SK-MEL-5 (cell line): Measurements from ENCODE around the gene AARSD1. TPM values are rescaled to one million over a fixed set of nuclear protein-coding genes. Genes with fewer than 3 reads are reported as not detected.
"Not testable (repeated sequence)": the region's sequence is repeated elsewhere in the genome, so short reads cannot be mapped to it uniquely, and the experiment has no call there.

Experiments
- DNase-seq: peaks from one replicate; pipeline ENCODE4 v3.0.0-alpha.2; 2016; ENCODE audit warnings: low read depth, low spot score
- in situ Hi-C: cut with HindIII; loops from 2 replicates; pipeline ENCODE4 v1.10.0; 2016; ENCODE audit warnings: low sequenced_read_pairs, high pct_unique_total_duplicates, low pct_unique_long_range_greater_than_20kb
- polyA plus RNA-seq, 2 experiments: library from polyadenylated mRNA; depleted of rRNA; stranded (reverse); fragments of >200 nt; gene quantifications; 2 replicates each; pipeline ENCODE4 v1.2.3, GENCODE V29; 2015
- total RNA-seq: library from RNA; depleted of rRNA; stranded (reverse); fragments of >200 nt; shearing (Covaris generic); gene quantifications from 2 replicates; pipeline ENCODE4 v1.2.3, GENCODE V29; 2014; rRNA removed

The AARSD1 gene
- 24.3 and 26.7 TPM in 2 replicates for total RNA-seq
- 27.2 and 33.7 TPM in 2 replicates for polyA plus RNA-seq (2015; cell fraction: cytosol; rRNA removed)
- 84.7 and 109 TPM in 2 replicates for polyA plus RNA-seq (2015; cell fraction: nucleus; rRNA removed)

- DNase-seq, result peak; percentile 93
- in situ Hi-C loops, result no loop called here
These were observed at the start of gene AARSD1 for GRCh38 chr17:42964161-42964932. TSS of gene AARSD1 (minus strand) at chr17:42964454. CDS start at chr17:42964440, 14 bp downstream.

- in situ Hi-C loops, result no loop called here
These were observed 49.0 kb upstream of the AARSD1 start for GRCh38 chr17:43013296-43013695.

GRCh38 chr17:43011728-43012472 lies 47.6 kb upstream of the AARSD1 start:
- in situ Hi-C loops, result no loop called here
- DNase-seq, result no peak

More at GRCh38 chr17:43013296-43013695, 49.0 kb upstream of the AARSD1 start:
- no peak for DNase-seq

GRCh38 chr17:43010667-43011308 lies 46.5 kb upstream of the AARSD1 start:
- DNase-seq, result peak; percentile 97
- in situ Hi-C loops, result no loop called here

GRCh38 chr17:43006639-43007551 lies 42.6 kb upstream of the AARSD1 start, which contains the start of gene IFI35:
TSS of gene IFI35 (plus strand) at chr17:43006784. CDS start at chr17:43006948, 164 bp downstream.
- in situ Hi-C loops, result no loop called here
- peak; percentile 88 for DNase-seq

GRCh38 chr17:43003542-43004172 lies 39.4 kb upstream of the AARSD1 start:
- in situ Hi-C loops, result no loop called here
- peak; percentile 86 for DNase-seq

- in situ Hi-C loops, DNase-seq: not testable (repeated sequence)
These were observed 36.6 kb upstream of the AARSD1 start for GRCh38 chr17:43000894-43001293.

- in situ Hi-C loops, result no loop called here
- DNase-seq, result no peak
These were observed 34.8 kb upstream of the AARSD1 start for GRCh38 chr17:42999003-42999525.

- peak; percentile 100 for DNase-seq
- in situ Hi-C loops, result no loop called here
These were observed 34.0 kb upstream of the AARSD1 start, which contains the start of gene RPL27 for GRCh38 chr17:42997984-42998938. TSS of gene RPL27 (plus strand) at chr17:42998419. CDS start at chr17:42998751, 332 bp downstream.

- in situ Hi-C loops, result no loop called here
- DNase-seq, result no peak
These were observed 33.2 kb upstream of the AARSD1 start for GRCh38 chr17:42997390-42997983.

- DNase-seq, in situ Hi-C loops: not testable (repeated sequence)
These were observed 29.7 kb upstream of the AARSD1 start for GRCh38 chr17:42993913-42994312.

- no peak for DNase-seq
- in situ Hi-C loops, result no loop called here
These were observed 28.6 kb upstream of the AARSD1 start for GRCh38 chr17:42992872-42993271.

- DNase-seq, result no peak
- in situ Hi-C loops, result no loop called here
These were observed 27.2 kb upstream of the AARSD1 start for GRCh38 chr17:42991471-42991870.

- in situ Hi-C loops, result no loop called here
- DNase-seq, result no peak
These were observed 25.7 kb upstream of the AARSD1 start for GRCh38 chr17:42989726-42990652.
